ENCODE measurements around the gene TAF11L14. TPM values are rescaled to one million over a fixed set of nuclear protein-coding genes. Genes with fewer than 3 reads are reported as not detected.

TAF11L14 gene
- total RNA-seq, 1 experiment from 2014 or later = not detected

DNA sequence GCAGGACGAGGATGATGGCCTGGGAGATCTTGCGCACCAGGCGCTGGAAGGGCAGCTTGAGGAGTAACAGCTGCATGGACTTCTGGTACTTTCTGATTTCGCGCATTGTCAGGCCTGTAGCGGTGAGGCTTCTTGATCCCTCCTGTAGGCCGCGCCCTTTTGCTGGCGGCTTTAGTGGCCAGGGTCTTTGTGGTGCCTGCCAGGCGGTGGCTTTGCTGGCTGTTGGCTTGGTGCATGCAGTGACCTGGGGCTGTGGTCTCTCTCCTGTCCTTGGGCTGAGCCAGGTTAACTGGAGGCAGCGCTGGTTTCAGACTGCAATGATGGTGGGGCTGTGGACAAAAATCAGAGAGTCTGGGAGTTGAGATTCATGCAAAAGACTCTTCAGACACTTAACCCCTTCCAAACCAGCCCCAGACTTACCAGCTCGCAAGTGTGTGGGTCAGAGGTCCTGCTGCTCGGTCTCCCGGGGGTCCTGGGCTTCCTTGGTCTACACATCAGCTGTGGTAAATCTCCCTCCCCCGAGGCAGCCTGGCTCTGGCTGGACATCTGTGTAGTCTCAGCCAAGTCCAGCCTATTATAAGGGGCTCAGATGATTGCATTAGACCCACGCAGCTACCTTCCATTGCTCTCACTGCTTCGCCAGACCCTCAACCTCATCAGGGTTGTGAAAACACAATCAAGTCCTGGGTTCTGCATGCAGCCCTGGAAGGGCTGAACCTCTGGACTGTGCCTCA lies 19.2 kb upstream of the TAF11L14 start:
- no peak for ATAC-seq
- Histone ChIP-seq H3K36me3 (ENCODE audit: control insufficient read depth, insufficient read depth, low read length) (no peaks in the 10 kb centered on the region), H3K27ac (ENCODE audit: low read length) (no peak overlapping the region), H3K4me1 (ENCODE audit: control insufficient read depth, insufficient read depth, low read length) (no peaks in the 10 kb centered on the region), H3K4me3 (ENCODE audit: low read depth in 2 of 2, low read length in 2 of 2) (no peak overlapping the region), H3K27me3 (ENCODE audit: control insufficient read depth, insufficient read depth, low read length) (no peaks in the 10 kb centered on the region), H3K9me3 (ENCODE audit: control insufficient read depth, insufficient read depth, low read depth, low read length) (no peaks in the 10 kb centered on the region)
- no peak for TF ChIP-seq SIN3A (IDR thresholded peaks at IDR 0.05; ENCODE audit: borderline replicate concordance, insufficient read depth, low read depth, low read length)
- TF ChIP-seq, protein P1, sequence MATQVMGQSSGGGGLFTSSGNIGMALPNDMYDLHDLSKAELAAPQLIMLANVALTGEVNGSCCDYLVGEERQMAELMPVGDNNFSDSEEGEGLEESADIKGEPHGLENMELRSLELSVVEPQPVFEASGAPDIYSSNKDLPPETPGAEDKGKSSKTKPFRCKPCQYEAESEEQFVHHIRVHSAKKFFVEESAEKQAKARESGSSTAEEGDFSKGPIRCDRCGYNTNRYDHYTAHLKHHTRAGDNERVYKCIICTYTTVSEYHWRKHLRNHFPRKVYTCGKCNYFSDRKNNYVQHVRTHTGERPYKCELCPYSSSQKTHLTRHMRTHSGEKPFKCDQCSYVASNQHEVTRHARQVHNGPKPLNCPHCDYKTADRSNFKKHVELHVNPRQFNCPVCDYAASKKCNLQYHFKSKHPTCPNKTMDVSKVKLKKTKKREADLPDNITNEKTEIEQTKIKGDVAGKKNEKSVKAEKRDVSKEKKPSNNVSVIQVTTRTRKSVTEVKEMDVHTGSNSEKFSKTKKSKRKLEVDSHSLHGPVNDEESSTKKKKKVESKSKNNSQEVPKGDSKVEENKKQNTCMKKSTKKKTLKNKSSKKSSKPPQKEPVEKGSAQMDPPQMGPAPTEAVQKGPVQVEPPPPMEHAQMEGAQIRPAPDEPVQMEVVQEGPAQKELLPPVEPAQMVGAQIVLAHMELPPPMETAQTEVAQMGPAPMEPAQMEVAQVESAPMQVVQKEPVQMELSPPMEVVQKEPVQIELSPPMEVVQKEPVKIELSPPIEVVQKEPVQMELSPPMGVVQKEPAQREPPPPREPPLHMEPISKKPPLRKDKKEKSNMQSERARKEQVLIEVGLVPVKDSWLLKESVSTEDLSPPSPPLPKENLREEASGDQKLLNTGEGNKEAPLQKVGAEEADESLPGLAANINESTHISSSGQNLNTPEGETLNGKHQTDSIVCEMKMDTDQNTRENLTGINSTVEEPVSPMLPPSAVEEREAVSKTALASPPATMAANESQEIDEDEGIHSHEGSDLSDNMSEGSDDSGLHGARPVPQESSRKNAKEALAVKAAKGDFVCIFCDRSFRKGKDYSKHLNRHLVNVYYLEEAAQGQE (IDR thresholded peaks at IDR 0.05; ENCODE audit: insufficient read depth in 1 of 2, low read depth in 2 of 2, low read length in 1 of 2) = no peak
- no peak for TF ChIP-seq POLR2AphosphoS5 (IDR thresholded peaks at IDR 0.05; ENCODE audit: low read depth, low read length)
- no peak for TF ChIP-seq TCF7L2 (IDR thresholded peaks at IDR 0.05; ENCODE audit: low read depth, low read length)
- TF ChIP-seq, protein P2, sequence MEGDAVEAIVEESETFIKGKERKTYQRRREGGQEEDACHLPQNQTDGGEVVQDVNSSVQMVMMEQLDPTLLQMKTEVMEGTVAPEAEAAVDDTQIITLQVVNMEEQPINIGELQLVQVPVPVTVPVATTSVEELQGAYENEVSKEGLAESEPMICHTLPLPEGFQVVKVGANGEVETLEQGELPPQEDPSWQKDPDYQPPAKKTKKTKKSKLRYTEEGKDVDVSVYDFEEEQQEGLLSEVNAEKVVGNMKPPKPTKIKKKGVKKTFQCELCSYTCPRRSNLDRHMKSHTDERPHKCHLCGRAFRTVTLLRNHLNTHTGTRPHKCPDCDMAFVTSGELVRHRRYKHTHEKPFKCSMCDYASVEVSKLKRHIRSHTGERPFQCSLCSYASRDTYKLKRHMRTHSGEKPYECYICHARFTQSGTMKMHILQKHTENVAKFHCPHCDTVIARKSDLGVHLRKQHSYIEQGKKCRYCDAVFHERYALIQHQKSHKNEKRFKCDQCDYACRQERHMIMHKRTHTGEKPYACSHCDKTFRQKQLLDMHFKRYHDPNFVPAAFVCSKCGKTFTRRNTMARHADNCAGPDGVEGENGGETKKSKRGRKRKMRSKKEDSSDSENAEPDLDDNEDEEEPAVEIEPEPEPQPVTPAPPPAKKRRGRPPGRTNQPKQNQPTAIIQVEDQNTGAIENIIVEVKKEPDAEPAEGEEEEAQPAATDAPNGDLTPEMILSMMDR (IDR thresholded peaks at IDR 0.05) = no peak
- in situ Hi-C loops (cut with HindIII; ENCODE audit: low pct_unique_long_range_greater_than_20kb, low sequenced_read_pairs) (no loop called here), intact Hi-C loops (cut with micrococcal nuclease; ENCODE audit: unreplicated experiment) (no loop called here)
- no peak for DNase-seq (ENCODE audit: low read depth, low spot score)
- POLR2A ChIA-PET = no interaction called here
- CTCF ChIA-PET = no interaction called here
- BruUV-seq (replicated peaks) = no TSS peak

DNA sequence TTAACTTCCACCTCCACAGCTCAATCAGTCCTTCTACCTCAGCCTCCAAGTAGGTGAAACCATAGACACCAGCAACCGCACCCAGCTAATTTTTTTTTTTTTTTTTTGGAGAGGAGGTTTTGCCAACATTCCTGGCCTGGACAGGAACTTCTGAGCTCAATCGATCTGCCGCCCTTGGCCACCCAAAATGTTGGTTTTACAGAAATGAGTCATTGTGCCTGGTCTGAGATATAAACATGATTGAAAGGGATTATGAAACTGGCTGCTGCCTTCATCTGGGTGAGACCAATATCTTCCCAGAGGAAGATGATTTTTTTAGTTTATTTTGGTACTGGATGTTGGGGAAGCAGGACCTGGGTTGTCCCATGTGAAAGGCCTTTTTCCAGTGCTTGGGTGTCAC lies 14.9 kb upstream of the TAF11L14 start:
- ATAC-seq (no peak), DNase-seq (ENCODE audit: low read depth, low spot score) (no peak)
- no TSS peak for BruUV-seq (replicated peaks)
- ChIA-PET POLR2A (no interaction called here), CTCF (no interaction called here)
- Histone ChIP-seq H3K27ac (ENCODE audit: low read length) (no peak overlapping the region), H3K4me1 (ENCODE audit: control insufficient read depth, insufficient read depth, low read length) (no peaks in the 10 kb centered on the region), H3K36me3 (ENCODE audit: control insufficient read depth, insufficient read depth, low read length) (no peaks in the 10 kb centered on the region), H3K27me3 (ENCODE audit: control insufficient read depth, insufficient read depth, low read length) (no peaks in the 10 kb centered on the region), H3K4me3 (ENCODE audit: low read depth in 2 of 2, low read length in 2 of 2) (no peak overlapping the region), H3K9me3 (ENCODE audit: control insufficient read depth, insufficient read depth, low read depth, low read length) (no peaks in the 10 kb centered on the region)
- TF ChIP-seq SIN3A (IDR thresholded peaks at IDR 0.05; ENCODE audit: borderline replicate concordance, insufficient read depth, low read depth, low read length) (no peak), TCF7L2 (IDR thresholded peaks at IDR 0.05; ENCODE audit: low read depth, low read length) (no peak), POLR2AphosphoS5 (IDR thresholded peaks at IDR 0.05; ENCODE audit: low read depth, low read length) (no peak)
- TF ChIP-seq, protein P2 (IDR thresholded peaks at IDR 0.05) = no peak
- TF ChIP-seq, protein P1 (IDR thresholded peaks at IDR 0.05; ENCODE audit: insufficient read depth in 1 of 2, low read depth in 2 of 2, low read length in 1 of 2) = no peak
- intact Hi-C loops (cut with micrococcal nuclease; ENCODE audit: unreplicated experiment) (no loop called here), in situ Hi-C loops (cut with HindIII; ENCODE audit: low pct_unique_long_range_greater_than_20kb, low sequenced_read_pairs) (no loop called here)

Data from Panc1 (cell line).